GM10266 (cell line): ENCODE measurements around the gene CHRM5.

Experiments
- DNase-seq: peaks from one replicate; pipeline ENCODE4 v3.0.0; 2012; ENCODE audit errors: extremely low spot score
- TF ChIP-seq, protein P1 (sequence below): IDR thresholded peaks from 2 replicates; pipeline ENCODE4 v1.5.1; 2012; ENCODE audit warnings: mild to moderate bottlenecking, low read depth; ENCODE audit not compliant: control insufficient read depth, insufficient read depth; ENCODE audit errors: missing control alignments

CHRM5 gene

DNA sequence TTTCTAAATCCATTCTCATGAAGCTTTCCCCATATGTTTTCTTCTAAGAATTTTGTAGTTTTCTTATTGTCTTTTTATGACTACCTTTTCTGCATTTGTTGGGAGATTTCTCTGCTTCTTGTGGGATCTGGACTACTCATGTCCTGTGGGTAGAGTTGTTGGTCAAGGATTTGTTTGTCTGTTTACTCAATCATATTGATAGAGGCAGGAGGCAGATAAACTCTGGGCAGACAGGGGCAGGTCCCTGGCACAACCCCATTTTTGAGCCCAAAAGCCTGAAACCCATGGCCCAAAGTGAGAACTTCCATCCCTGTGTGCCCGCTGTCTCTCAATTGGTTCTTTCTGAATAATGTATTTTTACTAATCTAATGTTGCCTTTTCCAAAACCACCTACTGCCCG, 145.9 kb downstream of the CHRM5 start:
- DNase-seq: no peak
- TF ChIP-seq, protein P1, sequence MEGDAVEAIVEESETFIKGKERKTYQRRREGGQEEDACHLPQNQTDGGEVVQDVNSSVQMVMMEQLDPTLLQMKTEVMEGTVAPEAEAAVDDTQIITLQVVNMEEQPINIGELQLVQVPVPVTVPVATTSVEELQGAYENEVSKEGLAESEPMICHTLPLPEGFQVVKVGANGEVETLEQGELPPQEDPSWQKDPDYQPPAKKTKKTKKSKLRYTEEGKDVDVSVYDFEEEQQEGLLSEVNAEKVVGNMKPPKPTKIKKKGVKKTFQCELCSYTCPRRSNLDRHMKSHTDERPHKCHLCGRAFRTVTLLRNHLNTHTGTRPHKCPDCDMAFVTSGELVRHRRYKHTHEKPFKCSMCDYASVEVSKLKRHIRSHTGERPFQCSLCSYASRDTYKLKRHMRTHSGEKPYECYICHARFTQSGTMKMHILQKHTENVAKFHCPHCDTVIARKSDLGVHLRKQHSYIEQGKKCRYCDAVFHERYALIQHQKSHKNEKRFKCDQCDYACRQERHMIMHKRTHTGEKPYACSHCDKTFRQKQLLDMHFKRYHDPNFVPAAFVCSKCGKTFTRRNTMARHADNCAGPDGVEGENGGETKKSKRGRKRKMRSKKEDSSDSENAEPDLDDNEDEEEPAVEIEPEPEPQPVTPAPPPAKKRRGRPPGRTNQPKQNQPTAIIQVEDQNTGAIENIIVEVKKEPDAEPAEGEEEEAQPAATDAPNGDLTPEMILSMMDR: no peak

DNA sequence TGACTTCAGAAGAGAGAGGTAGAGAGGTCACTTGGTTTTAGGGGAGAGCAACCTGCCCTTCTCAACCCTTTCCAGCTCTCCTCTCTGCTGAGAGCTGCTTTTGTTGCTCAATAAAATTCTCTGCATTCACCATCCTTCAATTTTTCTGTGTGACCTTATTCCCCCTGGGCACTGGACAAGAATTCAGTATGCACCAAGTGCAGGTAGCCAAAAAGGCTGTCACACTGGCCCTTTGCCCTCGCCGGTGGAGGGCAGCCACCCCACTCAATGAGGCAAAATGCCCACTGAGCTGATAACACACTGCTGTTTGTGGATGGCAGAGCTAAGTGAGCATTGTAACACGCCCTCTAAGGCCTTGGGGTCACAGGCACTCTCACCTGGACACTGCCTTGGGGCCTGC, 146.4 kb downstream of the CHRM5 start:
- TF ChIP-seq, protein P1: no peak
- no peak for DNase-seq

DNA sequence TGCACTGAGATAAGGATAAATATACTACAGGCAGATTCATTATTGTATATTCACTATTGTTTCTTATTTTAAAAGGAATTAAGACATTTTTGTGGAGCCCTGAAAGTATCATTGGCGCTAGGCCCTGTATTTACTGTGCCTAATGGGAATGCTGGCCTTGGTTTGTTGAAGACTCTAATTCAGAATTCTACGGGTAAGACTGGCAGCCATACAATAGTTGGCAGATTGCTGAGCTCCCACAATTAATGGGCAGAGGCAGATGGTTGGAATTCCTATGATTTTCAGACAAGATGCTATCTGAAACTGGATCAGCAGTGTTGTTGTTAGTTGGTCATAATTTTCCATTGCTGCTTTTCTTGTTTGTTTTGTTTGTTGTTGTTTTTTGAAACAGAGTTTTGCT, 148.3 kb downstream of the CHRM5 start:
- DNase-seq: no peak
- TF ChIP-seq, protein P1: no peak
